DOHH2 (cell line): ENCODE measurements around the gene UMAD1.

Experiments
- CTCF ChIP-seq: fragments of 200-600 bp; sonication (generic); IDR thresholded peaks from one replicate; pipeline ENCODE4 v1.5.1; 2014; ENCODE audit warnings: antibody characterized with exemption, mild to moderate bottlenecking, low read depth, low read length; ENCODE audit not compliant: poor library complexity, severe bottlenecking
- EZH2phosphoT487 ChIP-seq: fragments of 200-600 bp; sonication (generic); IDR thresholded peaks from 2 replicates; pipeline ENCODE4 v1.6.1; 2017; ENCODE audit warnings: borderline replicate concordance, mild to moderate bottlenecking, antibody characterized with exemption, low read length, moderate library complexity, mixed read lengths

- no peak for TF ChIP-seq CTCF
- no peak for TF ChIP-seq EZH2phosphoT487
Measured at GRCh38 chr7:7858559-7858958, 218.0 kb downstream of the UMAD1 start.
